ENCODE data around the gene SHISA9.

Gene SHISA9

DNA sequence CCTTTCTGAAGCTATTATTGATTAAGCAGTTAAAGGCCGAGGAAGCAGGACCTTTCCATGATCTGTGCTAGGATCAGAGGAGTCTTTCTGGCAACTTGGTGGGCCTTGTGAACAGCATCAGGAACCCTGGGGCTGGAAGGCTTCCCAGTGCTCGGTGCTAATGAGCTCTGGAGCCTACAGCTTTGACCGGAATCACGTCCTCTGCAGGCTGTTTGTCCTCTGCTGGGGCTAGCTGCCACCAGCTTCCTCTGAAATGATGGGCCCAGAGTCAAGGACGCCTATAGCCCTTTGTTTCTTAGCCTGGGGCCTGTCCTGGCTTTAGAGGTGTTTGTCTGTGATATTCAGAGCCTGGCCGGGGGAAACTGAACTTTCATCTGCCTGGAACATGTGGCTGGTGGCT lies 111.6 kb downstream of the SHISA9 start:
- TF ChIP-seq, protein P1, sequence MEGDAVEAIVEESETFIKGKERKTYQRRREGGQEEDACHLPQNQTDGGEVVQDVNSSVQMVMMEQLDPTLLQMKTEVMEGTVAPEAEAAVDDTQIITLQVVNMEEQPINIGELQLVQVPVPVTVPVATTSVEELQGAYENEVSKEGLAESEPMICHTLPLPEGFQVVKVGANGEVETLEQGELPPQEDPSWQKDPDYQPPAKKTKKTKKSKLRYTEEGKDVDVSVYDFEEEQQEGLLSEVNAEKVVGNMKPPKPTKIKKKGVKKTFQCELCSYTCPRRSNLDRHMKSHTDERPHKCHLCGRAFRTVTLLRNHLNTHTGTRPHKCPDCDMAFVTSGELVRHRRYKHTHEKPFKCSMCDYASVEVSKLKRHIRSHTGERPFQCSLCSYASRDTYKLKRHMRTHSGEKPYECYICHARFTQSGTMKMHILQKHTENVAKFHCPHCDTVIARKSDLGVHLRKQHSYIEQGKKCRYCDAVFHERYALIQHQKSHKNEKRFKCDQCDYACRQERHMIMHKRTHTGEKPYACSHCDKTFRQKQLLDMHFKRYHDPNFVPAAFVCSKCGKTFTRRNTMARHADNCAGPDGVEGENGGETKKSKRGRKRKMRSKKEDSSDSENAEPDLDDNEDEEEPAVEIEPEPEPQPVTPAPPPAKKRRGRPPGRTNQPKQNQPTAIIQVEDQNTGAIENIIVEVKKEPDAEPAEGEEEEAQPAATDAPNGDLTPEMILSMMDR (IDR thresholded peaks at IDR 0.05; ENCODE audit: low read depth, low read length, poor library complexity, severe bottlenecking): no peak
- no peak for TF ChIP-seq EZH2phosphoT487 (IDR thresholded peaks at IDR 0.05; ENCODE audit: borderline replicate concordance, low read length)
- Histone ChIP-seq H3K27ac (ENCODE audit: low read depth, low read length) (no peak overlapping the region), H3K9me2 (replicated peaks; ENCODE audit: control insufficient read depth, low read length) (no peaks in the 10 kb centered on the region), H3K79me2 (ENCODE audit: control insufficient read depth, low read length) (no peaks in the 10 kb centered on the region), H3K27me3 (ENCODE audit: control insufficient read depth, low read length) (no peaks in the 10 kb centered on the region), H4K20me1 (ENCODE audit: control insufficient read depth, insufficient read depth, low read depth, low read length) (no peaks in the 10 kb centered on the region), H3K4me2 (ENCODE audit: low read length) (no peak overlapping the region), H3K36me3 (ENCODE audit: control insufficient read depth, low read length) (no peaks in the 10 kb centered on the region), H3K4me1 (ENCODE audit: control insufficient read depth, low read length) (no peaks in the 10 kb centered on the region), H3K9me3 (ENCODE audit: control insufficient read depth, insufficient read depth, low read length) (no peaks in the 10 kb centered on the region), H3K4me3 (ENCODE audit: low read length) (no peak overlapping the region), H3F3A (ENCODE audit: control insufficient read depth, insufficient read depth) (no peaks in the 10 kb centered on the region)

DNA sequence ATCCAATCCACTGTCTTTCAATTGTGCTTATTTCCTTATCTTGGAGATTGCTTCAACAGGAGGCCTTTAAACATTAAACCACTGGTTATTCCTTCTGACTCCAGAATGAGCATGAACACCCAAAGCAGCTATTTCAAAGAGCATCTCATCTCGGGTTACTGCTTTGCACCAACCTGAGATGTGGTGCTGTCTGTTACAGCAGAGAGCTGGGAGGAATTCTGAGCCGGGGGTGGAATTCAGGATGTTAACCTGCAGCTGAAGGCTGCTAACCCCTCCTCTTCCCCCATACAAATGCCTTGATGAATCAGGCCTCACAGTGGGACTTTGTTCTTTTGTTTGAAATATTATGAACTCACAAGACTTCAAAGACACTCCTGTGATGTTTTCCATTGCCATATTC lies 113.1 kb downstream of the SHISA9 start:
- H3K27ac ChIP-seq (ENCODE audit: low read depth, low read length): no peak overlapping the region
- no peaks in the 10 kb centered on the region for H3F3A ChIP-seq (ENCODE audit: control insufficient read depth, insufficient read depth)
- no peaks in the 10 kb centered on the region for H3K9me2 ChIP-seq (replicated peaks; ENCODE audit: control insufficient read depth, low read length)
- no peaks in the 10 kb centered on the region for H3K36me3 ChIP-seq (ENCODE audit: control insufficient read depth, low read length)
- no peaks in the 10 kb centered on the region for H3K79me2 ChIP-seq (ENCODE audit: control insufficient read depth, low read length)
- H3K9me3 ChIP-seq (ENCODE audit: control insufficient read depth, insufficient read depth, low read length): no peaks in the 10 kb centered on the region
- no peak overlapping the region for H3K4me2 ChIP-seq (ENCODE audit: low read length)
- TF ChIP-seq, protein P1 (IDR thresholded peaks at IDR 0.05; ENCODE audit: low read depth, low read length, poor library complexity, severe bottlenecking): no peak
- no peaks in the 10 kb centered on the region for H4K20me1 ChIP-seq (ENCODE audit: control insufficient read depth, insufficient read depth, low read depth, low read length)
- no peaks in the 10 kb centered on the region for H3K27me3 ChIP-seq (ENCODE audit: control insufficient read depth, low read length)
- H3K4me3 ChIP-seq (ENCODE audit: low read length): no peak overlapping the region
- no peaks in the 10 kb centered on the region for H3K4me1 ChIP-seq (ENCODE audit: control insufficient read depth, low read length)

DNA sequence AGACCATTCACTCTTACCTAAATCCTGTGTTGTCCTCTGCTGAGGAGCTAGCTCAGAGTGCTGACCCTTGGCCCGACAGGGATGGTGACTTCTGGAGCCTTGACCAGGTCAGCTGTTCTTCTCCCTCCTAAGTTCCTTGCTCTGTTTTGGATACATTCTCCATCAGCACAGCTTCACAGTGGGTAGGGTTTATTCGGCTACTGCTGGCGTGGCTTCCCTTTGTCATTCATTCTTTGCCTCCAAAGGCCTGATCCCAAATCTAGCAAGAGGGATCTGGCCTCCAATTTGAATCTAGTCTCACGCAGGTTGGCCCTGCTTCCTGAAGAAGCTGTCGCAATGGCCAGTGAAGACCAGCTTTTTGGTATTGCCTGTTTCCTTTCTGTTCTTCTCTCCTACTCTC lies 116.6 kb downstream of the SHISA9 start:
- no peaks in the 10 kb centered on the region for H3K4me1 ChIP-seq (ENCODE audit: control insufficient read depth, low read length)
- no peaks in the 10 kb centered on the region for H3K36me3 ChIP-seq (ENCODE audit: control insufficient read depth, low read length)
- no peaks in the 10 kb centered on the region for H3K27me3 ChIP-seq (ENCODE audit: control insufficient read depth, low read length)
- H3K4me3 ChIP-seq (ENCODE audit: low read length): no peak overlapping the region
- no peaks in the 10 kb centered on the region for H3F3A ChIP-seq (ENCODE audit: control insufficient read depth, insufficient read depth)
- no peaks in the 10 kb centered on the region for H4K20me1 ChIP-seq (ENCODE audit: control insufficient read depth, insufficient read depth, low read depth, low read length)
- no peaks in the 10 kb centered on the region for H3K79me2 ChIP-seq (ENCODE audit: control insufficient read depth, low read length)
- no peaks in the 10 kb centered on the region for H3K9me2 ChIP-seq (replicated peaks; ENCODE audit: control insufficient read depth, low read length)
- no peak overlapping the region for H3K27ac ChIP-seq (ENCODE audit: low read depth, low read length)
- H3K4me2 ChIP-seq (ENCODE audit: low read length): no peak overlapping the region
- no peaks in the 10 kb centered on the region for H3K9me3 ChIP-seq (ENCODE audit: control insufficient read depth, insufficient read depth, low read length)
- no peak for TF ChIP-seq EZH2phosphoT487 (IDR thresholded peaks at IDR 0.05; ENCODE audit: borderline replicate concordance, low read length)

DNA sequence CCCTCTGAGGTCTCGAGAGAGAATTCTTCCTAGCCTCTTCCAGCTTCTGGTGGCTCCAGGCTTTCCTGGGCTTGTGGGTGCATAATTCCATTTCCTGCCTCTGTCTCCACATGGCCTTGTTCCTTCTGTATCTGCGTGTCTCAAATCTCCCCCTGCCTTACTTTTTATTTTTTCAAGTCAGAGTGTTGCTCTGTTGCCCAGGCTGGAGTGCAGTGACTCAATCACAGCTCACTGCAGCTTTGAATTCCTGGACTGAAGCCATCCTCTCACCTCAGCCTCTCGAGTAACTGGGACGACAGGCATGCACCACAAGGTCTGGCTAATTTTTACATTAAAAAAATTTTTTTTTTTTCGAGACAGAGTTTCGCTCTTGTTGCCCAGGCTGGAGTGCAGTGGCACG lies 120.6 kb downstream of the SHISA9 start:
- Histone ChIP-seq H3K27ac (ENCODE audit: low read depth, low read length) (no peak overlapping the region), H3K79me2 (ENCODE audit: control insufficient read depth, low read length) (no peaks in the 10 kb centered on the region)
- TF ChIP-seq EZH2phosphoT487 (IDR thresholded peaks at IDR 0.05; ENCODE audit: borderline replicate concordance, low read length): no peak
- TF ChIP-seq, protein P1 (IDR thresholded peaks at IDR 0.05; ENCODE audit: low read depth, low read length, poor library complexity, severe bottlenecking): no peak

More for the DNA sequence above, 120.6 kb downstream of the SHISA9 start:
- Histone ChIP-seq H3K9me3 (ENCODE audit: control insufficient read depth, insufficient read depth, low read length) (peaks cover 5% of the 10 kb centered on the region; the same call in 1 of the 2 replicates), H3K9me2 (replicated peaks; ENCODE audit: control insufficient read depth, low read length) (no peaks in the 10 kb centered on the region), H3K4me1 (ENCODE audit: control insufficient read depth, low read length) (no peaks in the 10 kb centered on the region), H3K4me2 (ENCODE audit: low read length) (no peak overlapping the region), H4K20me1 (ENCODE audit: control insufficient read depth, insufficient read depth, low read depth, low read length) (no peaks in the 10 kb centered on the region), H3F3A (ENCODE audit: control insufficient read depth, insufficient read depth) (no peaks in the 10 kb centered on the region), H3K27me3 (ENCODE audit: control insufficient read depth, low read length) (no peaks in the 10 kb centered on the region), H3K36me3 (ENCODE audit: control insufficient read depth, low read length) (no peaks in the 10 kb centered on the region), H3K4me3 (ENCODE audit: low read length) (no peak overlapping the region)
